HG03196 (cell line): Measurements from ENCODE around the gene KLF2.

Experiments used
- ATAC-seq: cut with Tn5 transposase; IDR thresholded peaks from one replicate; pipeline ENCODE4 v1.9.1; 2021; ENCODE audit not compliant: unreplicated experiment

The KLF2 gene

DNA sequence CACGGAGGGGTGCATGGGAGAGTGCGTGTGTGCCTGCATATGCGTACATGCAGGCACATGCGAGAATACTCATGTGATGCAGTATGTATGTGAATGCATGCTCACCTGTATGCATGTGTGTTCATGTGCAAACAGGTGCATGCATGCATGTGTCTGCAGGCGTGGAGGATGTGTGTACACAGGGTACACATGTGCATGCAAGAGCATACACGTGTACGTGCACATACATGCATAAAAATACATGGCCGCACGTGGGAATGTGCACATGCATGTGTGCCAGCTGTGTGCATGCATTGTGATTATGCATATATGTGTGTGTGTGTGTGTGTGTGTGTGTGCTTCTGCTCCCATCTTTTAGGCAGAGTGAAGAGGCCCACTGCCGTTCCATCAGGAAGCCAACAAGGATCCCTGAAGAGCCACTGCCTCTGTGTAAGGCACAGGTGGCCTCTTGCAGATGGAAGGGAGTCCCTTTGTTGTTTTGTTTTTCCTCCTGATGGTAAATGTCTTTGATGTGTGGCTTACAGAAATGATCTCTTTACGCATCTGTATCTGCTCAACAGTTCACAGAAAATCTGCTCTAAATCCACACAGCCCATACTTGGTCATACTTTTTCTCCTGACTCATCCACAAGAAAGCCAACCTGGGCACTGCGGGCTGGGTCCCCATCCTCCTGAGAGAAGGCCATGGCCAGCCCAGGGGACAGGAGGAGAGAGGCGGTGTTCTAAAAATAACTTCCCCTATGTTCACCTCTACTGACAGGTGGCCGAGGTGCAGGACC, 50.7 kb downstream of the KLF2 start:
- ATAC-seq: no peak

DNA sequence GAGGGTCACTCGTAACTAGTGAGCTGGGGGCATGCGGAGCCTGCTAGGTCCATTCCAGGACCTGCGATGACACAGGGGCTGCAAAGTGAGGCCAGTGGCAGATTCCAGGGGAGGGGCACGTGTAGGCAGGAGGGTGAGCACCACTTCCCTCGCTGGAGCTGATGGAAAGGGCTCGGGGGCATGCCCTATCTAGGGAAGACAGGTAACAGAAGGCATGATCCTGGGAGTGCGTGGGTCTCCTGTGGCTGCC, 51.2 kb downstream of the KLF2 start:
- no peak for ATAC-seq

DNA sequence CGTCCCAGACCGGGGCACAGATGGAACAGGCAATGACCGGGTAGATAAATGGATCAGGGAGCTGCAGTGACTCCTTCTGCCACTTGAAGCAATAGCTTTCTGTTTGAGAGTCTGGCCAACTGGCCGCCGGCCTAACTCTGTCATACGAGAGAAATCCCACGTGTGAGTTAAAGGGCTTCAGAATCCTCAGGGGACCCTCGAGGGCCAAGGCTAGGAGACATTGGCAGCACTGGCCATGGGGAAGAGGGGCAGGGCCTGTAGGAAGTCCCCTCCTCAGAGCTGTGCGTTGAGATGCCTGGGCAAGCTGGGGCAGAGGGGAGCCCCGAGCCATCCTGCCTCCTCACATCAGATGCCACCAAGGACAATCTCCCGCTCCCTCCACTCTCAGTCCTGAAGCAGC, 51.6 kb downstream of the KLF2 start:
- ATAC-seq: no peak

DNA sequence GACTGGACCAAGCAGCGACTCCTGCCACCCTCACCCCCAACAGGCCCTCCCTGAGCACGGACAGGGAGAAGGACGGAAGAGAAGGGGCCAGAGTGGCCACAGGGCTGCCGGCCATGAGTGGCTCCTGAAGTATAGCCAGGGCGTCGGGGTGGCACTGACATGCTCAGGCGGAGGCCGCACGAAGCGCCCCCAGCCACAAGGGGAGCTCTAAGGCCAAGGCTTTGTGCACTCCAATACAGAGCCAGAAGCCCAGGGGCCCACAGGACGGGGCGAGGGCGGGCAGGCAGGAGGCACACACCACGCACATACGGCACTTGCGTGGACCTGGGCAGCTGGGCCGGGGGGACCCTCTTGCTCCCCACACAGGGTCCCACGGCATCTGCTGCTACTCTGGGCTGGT, 52.0 kb downstream of the KLF2 start:
- ATAC-seq: no peak

DNA sequence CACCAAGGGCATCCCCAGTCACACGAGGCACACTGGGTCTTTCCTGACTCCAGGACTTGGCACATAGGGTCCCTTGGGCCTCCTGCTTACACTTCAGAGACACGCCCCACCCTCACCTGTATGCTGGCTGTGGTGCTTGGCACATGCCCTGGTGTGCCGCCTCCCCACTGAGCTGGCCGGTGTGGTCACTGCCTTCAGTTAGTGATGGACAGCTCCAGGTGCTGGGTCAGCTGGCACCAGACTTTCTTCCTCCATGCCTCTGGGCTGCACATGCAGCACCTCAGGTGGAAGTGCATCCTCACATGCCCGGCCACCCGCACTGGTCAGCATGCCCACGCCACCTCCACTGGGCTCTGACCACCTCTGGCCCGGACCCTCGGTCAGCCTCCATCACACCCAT, 52.9 kb downstream of the KLF2 start:
- ATAC-seq: no peak
